ENCODE data around the gene LRRC3C.

Gene LRRC3C

GRCh38 chr17:39935909-39936308 is 8.4 kb downstream of the LRRC3C start:
- TF ChIP-seq CEBPB (IDR thresholded peaks at IDR 0.05) (no peak), EGR1 (IDR thresholded peaks at IDR 0.05) (no peak), REST (IDR thresholded peaks at IDR 0.05; ENCODE audit: low read depth) (no peak), EP300 (IDR thresholded peaks at IDR 0.05; ENCODE audit: borderline replicate concordance) (no peak), FOXM1 (IDR thresholded peaks at IDR 0.05; ENCODE audit: borderline replicate concordance, low read depth) (no peak), RAD21 (IDR thresholded peaks at IDR 0.05; ENCODE audit: low read depth) (no peak), CREB1 (IDR thresholded peaks at IDR 0.05; ENCODE audit: low read depth) (no peak), YY1 (IDR thresholded peaks at IDR 0.05; ENCODE audit: low read depth) (no peak), ZBTB7A (IDR thresholded peaks at IDR 0.05; ENCODE audit: low read depth) (no peak), TAF1 (IDR thresholded peaks at IDR 0.05; ENCODE audit: low read depth) (no peak), NFIC (IDR thresholded peaks at IDR 0.05) (no peak), MAX (IDR thresholded peaks at IDR 0.05) (no peak), TCF12 (IDR thresholded peaks at IDR 0.05; ENCODE audit: low read depth) (no peak), TEAD4 (IDR thresholded peaks at IDR 0.05) (no peak), USF1 (IDR thresholded peaks at IDR 0.05) (no peak)

- TF ChIP-seq CREB1 (IDR thresholded peaks at IDR 0.05; ENCODE audit: low read depth) (no peak), EP300 (IDR thresholded peaks at IDR 0.05; ENCODE audit: borderline replicate concordance) (no peak), NFIC (IDR thresholded peaks at IDR 0.05) (no peak), RAD21 (IDR thresholded peaks at IDR 0.05; ENCODE audit: low read depth) (no peak), EGR1 (IDR thresholded peaks at IDR 0.05) (no peak), YY1 (IDR thresholded peaks at IDR 0.05; ENCODE audit: low read depth) (no peak), USF1 (IDR thresholded peaks at IDR 0.05) (no peak), REST (IDR thresholded peaks at IDR 0.05; ENCODE audit: low read depth) (no peak), TCF12 (IDR thresholded peaks at IDR 0.05; ENCODE audit: low read depth) (no peak), MAX (IDR thresholded peaks at IDR 0.05) (no peak)
Measured at GRCh38 chr17:39937447-39937846, 9.9 kb downstream of the LRRC3C start.

GRCh38 chr17:39938140-39938869 is 10.8 kb downstream of the LRRC3C start:
- TF ChIP-seq EGR1 (IDR thresholded peaks at IDR 0.05) (no peak), TEAD4 (IDR thresholded peaks at IDR 0.05) (no peak), MAX (IDR thresholded peaks at IDR 0.05) (no peak), TAF1 (IDR thresholded peaks at IDR 0.05; ENCODE audit: low read depth) (no peak), FOXM1 (IDR thresholded peaks at IDR 0.05; ENCODE audit: borderline replicate concordance, low read depth) (no peak), REST (IDR thresholded peaks at IDR 0.05; ENCODE audit: low read depth) (no peak), RAD21 (IDR thresholded peaks at IDR 0.05; ENCODE audit: low read depth) (no peak), USF1 (IDR thresholded peaks at IDR 0.05) (no peak)

- TF ChIP-seq RAD21 (IDR thresholded peaks at IDR 0.05; ENCODE audit: low read depth) = no peak
- TF ChIP-seq CREB1 (IDR thresholded peaks at IDR 0.05; ENCODE audit: low read depth) = no peak
- no peak for TF ChIP-seq FOXM1 (IDR thresholded peaks at IDR 0.05; ENCODE audit: borderline replicate concordance, low read depth)
- no peak for TF ChIP-seq TAF1 (IDR thresholded peaks at IDR 0.05; ENCODE audit: low read depth)
- TF ChIP-seq ZBTB7A (IDR thresholded peaks at IDR 0.05; ENCODE audit: low read depth) = no peak
- TF ChIP-seq CEBPB (IDR thresholded peaks at IDR 0.05) = no peak
- TF ChIP-seq TCF12 (IDR thresholded peaks at IDR 0.05; ENCODE audit: low read depth) = no peak
- TF ChIP-seq YY1 (IDR thresholded peaks at IDR 0.05; ENCODE audit: low read depth) = no peak
- no peak for TF ChIP-seq REST (IDR thresholded peaks at IDR 0.05; ENCODE audit: low read depth)
- TF ChIP-seq EP300 (IDR thresholded peaks at IDR 0.05; ENCODE audit: borderline replicate concordance) = no peak
- no peak for TF ChIP-seq MAX (IDR thresholded peaks at IDR 0.05)
- no peak for TF ChIP-seq NFIC (IDR thresholded peaks at IDR 0.05)
- TF ChIP-seq USF1 (IDR thresholded peaks at IDR 0.05) = no peak
- no peak for TF ChIP-seq TEAD4 (IDR thresholded peaks at IDR 0.05)
- TF ChIP-seq EGR1 (IDR thresholded peaks at IDR 0.05) = no peak
Measured at GRCh38 chr17:39939106-39939505, 11.6 kb downstream of the LRRC3C start.
